Endothelial cell of umbilical vein (primary cell): ENCODE data around the gene KCNRG. TPM values are rescaled to one million over a fixed set of nuclear protein-coding genes. Genes with fewer than 3 reads are reported as not detected.

Experiments
- BruUV-seq: library from RNA; stranded (reverse); fragments of 400-500 nt; replicated peaks from 2 replicates; lab custom pipeline; 2021; lab: Mats Ljungman, UMichigan
- CTCF ChIA-PET: fragments of 300-600, 350-600 bp; sonication (Branson Sonifier 250); formaldehyde crosslinking; loops from one replicate; lab custom pipeline; 2021; ENCODE audit warnings: antibody characterized with exemption, inconsistent platforms; lab: Charles Lee
- POLR2A ChIA-PET: fragments of 300-600, 350-600 bp; sonication (Branson Sonifier 250); formaldehyde crosslinking; loops from one replicate; lab custom pipeline; 2021; ENCODE audit warnings: antibody characterized with exemption, inconsistent platforms; lab: Charles Lee
- DNase-seq: peaks from one replicate; pipeline ENCODE4 v3.0.0-alpha.2; 2011; ENCODE audit warnings: low read depth, low spot score
- FAIRE-seq: peaks from 2 replicates; lab custom pipeline; 2011; peaks lifted over from hg19 to GRCh38; lab: Jason Lieb, UNC
- H2AFZ ChIP-seq: 2 replicates; pipeline ENCODE4 v1.6.0; 2012; ENCODE audit warnings: low read depth, low read length, control low read depth, inconsistent platforms
- H3K27ac ChIP-seq: 2 replicates; pipeline ENCODE4 v1.5.1; 2011; ENCODE audit warnings: low read depth, mild to moderate bottlenecking, control low read depth, low read length, moderate library complexity; ENCODE audit not compliant: insufficient read depth
- H3K27me3 ChIP-seq, 2 experiments: 2 replicates each; pipeline versions ENCODE4 v1.6.0 to v1.6.1; 2011; ENCODE audit warnings: low read length in 2 of 2, mixed read lengths in 1 of 2; ENCODE audit not compliant: control insufficient read depth in 2 of 2, insufficient read depth in 2 of 2
- H3K36me3 ChIP-seq, 2 experiments: 2 replicates in 1 of 2; 3 replicates in 1 of 2; pipeline ENCODE4 v1.5.1; 2011; ENCODE audit warnings: low read length in 2 of 2, mild to moderate bottlenecking in 1 of 2, moderate library complexity in 1 of 2; ENCODE audit not compliant: control insufficient read depth in 2 of 2, insufficient read depth in 2 of 2; ENCODE audit errors: extremely low read depth in 1 of 2
- H3K4me1 ChIP-seq: 3 replicates; pipeline ENCODE4 v1.5.1; 2011; ENCODE audit warnings: mild to moderate bottlenecking, low read length; ENCODE audit not compliant: control insufficient read depth, insufficient read depth; ENCODE audit errors: extremely low read depth
- H3K4me2 ChIP-seq: 2 replicates; pipeline ENCODE4 v1.6.1; 2011; ENCODE audit warnings: low read length, control low read depth, mixed read lengths; ENCODE audit not compliant: insufficient read depth
- H3K4me3 ChIP-seq, 3 experiments: fragments of 200-600 bp in 1 of 3; sonication (generic), shearing (Covaris generic) in 1 of 3; replicated peaks in 1 of 3; 2 replicates each; pipeline ENCODE4 v1.5.1; 2011 to 2016; ENCODE audit warnings: control low read depth in 3 of 3, low read length in 3 of 3, mild to moderate bottlenecking in 2 of 3, inconsistent platforms in 1 of 3, low read depth in 1 of 3, moderate library complexity in 1 of 3; ENCODE audit not compliant: insufficient read depth in 1 of 3
- H3K79me2 ChIP-seq: 2 replicates; pipeline ENCODE4 v1.6.0; 2012; ENCODE audit warnings: low read length, inconsistent platforms; ENCODE audit not compliant: control insufficient read depth, insufficient read depth
- H3K9ac ChIP-seq: replicated peaks from 2 replicates; pipeline ENCODE3; 2011; ENCODE audit warnings: low read length, control low read depth; ENCODE audit not compliant: insufficient read depth; ENCODE audit errors: extremely low read depth
- H3K9me1 ChIP-seq: replicated peaks from 3 replicates; pipeline ENCODE4 v1.6.0; 2011; ENCODE audit warnings: mild to moderate bottlenecking, low read length; ENCODE audit not compliant: control insufficient read depth, insufficient read depth; ENCODE audit errors: extremely low read depth
- H3K9me3 ChIP-seq: replicated peaks from 2 replicates; pipeline ENCODE4 v1.5.1; 2012; ENCODE audit warnings: low read length, inconsistent platforms; ENCODE audit not compliant: control insufficient read depth, insufficient read depth
- H4K20me1 ChIP-seq: replicated peaks from 2 replicates; pipeline ENCODE3; 2011; ENCODE audit warnings: mild to moderate bottlenecking, low read length; ENCODE audit not compliant: control insufficient read depth, insufficient read depth; ENCODE audit errors: extremely low read depth
- EZH2 ChIP-seq: IDR thresholded peaks from 2 replicates; pipeline ENCODE4 v1.6.1; 2012; ENCODE audit warnings: borderline replicate concordance, low read depth, mild to moderate bottlenecking, moderate library complexity, low read length, inconsistent platforms; ENCODE audit not compliant: severe bottlenecking
- JUN ChIP-seq: IDR thresholded peaks from 2 replicates; pipeline ENCODE4 v1.6.1; 2011; ENCODE audit warnings: borderline replicate concordance, low read depth; ENCODE audit not compliant: insufficient read length, insufficient read depth
- POLR2A ChIP-seq: IDR thresholded peaks from 2 replicates; pipeline ENCODE4 v1.6.1; 2012; ENCODE audit warnings: low read depth, mild to moderate bottlenecking, control low read depth, low read length
- POLR2AphosphoS5 ChIP-seq: IDR thresholded peaks from 2 replicates; pipeline ENCODE4 v1.6.1; 2012; ENCODE audit warnings: low read depth, mild to moderate bottlenecking, control low read depth, low read length, moderate library complexity; ENCODE audit not compliant: insufficient read depth
- dilution Hi-C: fragments of 300-500 bp; cut with MboI; formaldehyde crosslinking; loops from one replicate; pipeline ENCODE4 v1.15.0; 2019; ENCODE audit warnings: low sequenced_read_pairs; ENCODE audit not compliant: extremely low pct_ligation_motif_present
- intact Hi-C: fragments of 100-400 bp; cut with micrococcal nuclease; formaldehyde crosslinking; loops from one replicate; pipeline ENCODE4 v1.10.0; 2022
- polyA plus RNA-seq, 4 experiments: library from polyadenylated mRNA; depleted of rRNA in 3 of 4; stranded (reverse) in 3 of 4; unstranded in 1 of 4; fragments of >200 nt; gene quantifications; 2 replicates each; pipeline versions ENCODE4 v1.2.1 to v1.2.3, GENCODE V29; 2011 to 2012; ENCODE audit warnings: missing spikeins in 1 of 4
- total RNA-seq: library from RNA; stranded (reverse); gene quantifications from 2 replicates; pipeline ENCODE4 v1.2.3, GENCODE V29; 2021

The KCNRG gene
- total and polyA plus RNA-seq, 2 donors (not counting 3 experiments of a cell fraction or from before 2014, with no cell fraction given): 0.86 to 1.3 TPM

GRCh38 chr13:49996161-49996915, 18.9 kb upstream of the KCNRG start:
- DNase-seq (peak; percentile 82), FAIRE-seq (peak; percentile 31)
- Histone ChIP-seq H3K27me3 (no peaks in the 10 kb centered on the region), H3K4me2 (peak overlapping the region; percentile 85), H3K27ac (peak overlapping the region; percentile 93), H4K20me1 (no peaks in the 10 kb centered on the region), H3K9me3 (no peaks in the 10 kb centered on the region), H3K79me2 (peaks cover 37% of the 10 kb centered on the region), H3K4me1 (peaks cover 35% of the 10 kb centered on the region), H3K36me3 (peaks cover 0 to 7% of the 10 kb centered on the region in 2 experiments), H3K9me1 (peaks cover 3% of the 10 kb centered on the region), H3K4me3 (peak overlapping the region; percentile 70 to 85 (median 75)), H2AFZ (peak overlapping the region; percentile 54), H3K9ac (peak overlapping the region; percentile 94)
- BruUV-seq: TSS peak; percentile 71
- TF ChIP-seq JUN (no peak), POLR2A (peak; percentile 70), EZH2 (no peak), POLR2AphosphoS5 (peak; percentile 85)
- ChIA-PET CTCF (interaction anchor here (0.6 to 4.8 kb wide), 32 partner anchors 11 to 1073 kb away, joined by 3 to 133 read pairs (median 7); partner anchors contain the start of genes KCNRG and SPRYD7), POLR2A (interaction anchor here (1.1 to 2.0 kb wide), 5 partner anchors 60 to 128 kb away, joined by 3 to 7 read pairs (median 5); partner anchors contain the start of gene SPRYD7)
- intact Hi-C loops (loop anchor here (5.0 to 10.0 kb wide), 3 partner anchors 536 to 916 kb away; no protein-coding TSS in a partner anchor), dilution Hi-C loops (no loop called here)
